Subcutaneous adipose tissue (tissue), 4 donors: ENCODE results near the gene CHCHD10. TPM values are rescaled to one million over a fixed set of nuclear protein-coding genes. Genes with fewer than 3 reads are reported as not detected.

Experiments
- total RNA-seq, 4 donors: library from RNA; depleted of rRNA; stranded (reverse); fragments of >200 nt; gene quantifications; one replicate each; pipeline ENCODE4 v1.1.0, GENCODE V29; 2016
- TF ChIP-seq, protein P1 (sequence below): fragments of 450-650 bp; IDR thresholded peaks from one replicate; pipeline ENCODE4 v1.5.1; 2016; ENCODE audit warnings: low read depth, mild to moderate bottlenecking, control low read depth, antibody characterized with exemption, moderate library complexity

Gene CHCHD10
- total RNA-seq, 4 donors from 2014 or later, result 9.3 to 84.6 (median 26.6) TPM

DNA sequence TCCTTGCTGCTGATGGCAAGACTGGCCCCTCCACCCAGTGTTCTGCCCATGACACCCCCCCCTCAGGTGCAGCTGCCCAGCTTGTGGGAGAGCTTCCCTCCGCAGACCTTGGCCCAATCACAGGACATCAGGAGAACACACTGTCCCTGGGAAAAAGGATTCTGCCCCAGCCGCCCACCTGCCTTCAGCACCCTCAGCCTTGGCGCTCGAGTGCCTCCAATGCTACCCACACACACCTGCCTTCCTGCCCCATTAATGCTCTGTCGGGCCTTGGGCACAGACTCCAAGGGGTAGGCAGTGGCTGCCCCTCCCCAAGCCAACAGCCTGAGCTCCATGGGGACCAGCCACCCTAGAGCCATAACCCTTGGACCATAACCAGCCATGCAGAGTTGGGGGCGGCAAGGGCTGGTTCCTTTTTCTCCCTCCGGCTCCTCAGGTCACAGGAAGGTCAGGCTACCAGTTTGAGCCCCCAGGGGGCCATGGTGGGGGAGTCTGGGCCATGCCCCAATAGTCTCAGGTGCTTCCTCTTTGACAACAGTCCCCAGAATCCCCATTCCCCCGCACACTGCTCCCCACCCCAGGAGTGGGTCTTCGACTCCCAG is 15.6 kb downstream of the CHCHD10 start:
- TF ChIP-seq, protein P1, sequence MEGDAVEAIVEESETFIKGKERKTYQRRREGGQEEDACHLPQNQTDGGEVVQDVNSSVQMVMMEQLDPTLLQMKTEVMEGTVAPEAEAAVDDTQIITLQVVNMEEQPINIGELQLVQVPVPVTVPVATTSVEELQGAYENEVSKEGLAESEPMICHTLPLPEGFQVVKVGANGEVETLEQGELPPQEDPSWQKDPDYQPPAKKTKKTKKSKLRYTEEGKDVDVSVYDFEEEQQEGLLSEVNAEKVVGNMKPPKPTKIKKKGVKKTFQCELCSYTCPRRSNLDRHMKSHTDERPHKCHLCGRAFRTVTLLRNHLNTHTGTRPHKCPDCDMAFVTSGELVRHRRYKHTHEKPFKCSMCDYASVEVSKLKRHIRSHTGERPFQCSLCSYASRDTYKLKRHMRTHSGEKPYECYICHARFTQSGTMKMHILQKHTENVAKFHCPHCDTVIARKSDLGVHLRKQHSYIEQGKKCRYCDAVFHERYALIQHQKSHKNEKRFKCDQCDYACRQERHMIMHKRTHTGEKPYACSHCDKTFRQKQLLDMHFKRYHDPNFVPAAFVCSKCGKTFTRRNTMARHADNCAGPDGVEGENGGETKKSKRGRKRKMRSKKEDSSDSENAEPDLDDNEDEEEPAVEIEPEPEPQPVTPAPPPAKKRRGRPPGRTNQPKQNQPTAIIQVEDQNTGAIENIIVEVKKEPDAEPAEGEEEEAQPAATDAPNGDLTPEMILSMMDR, result no peak

DNA sequence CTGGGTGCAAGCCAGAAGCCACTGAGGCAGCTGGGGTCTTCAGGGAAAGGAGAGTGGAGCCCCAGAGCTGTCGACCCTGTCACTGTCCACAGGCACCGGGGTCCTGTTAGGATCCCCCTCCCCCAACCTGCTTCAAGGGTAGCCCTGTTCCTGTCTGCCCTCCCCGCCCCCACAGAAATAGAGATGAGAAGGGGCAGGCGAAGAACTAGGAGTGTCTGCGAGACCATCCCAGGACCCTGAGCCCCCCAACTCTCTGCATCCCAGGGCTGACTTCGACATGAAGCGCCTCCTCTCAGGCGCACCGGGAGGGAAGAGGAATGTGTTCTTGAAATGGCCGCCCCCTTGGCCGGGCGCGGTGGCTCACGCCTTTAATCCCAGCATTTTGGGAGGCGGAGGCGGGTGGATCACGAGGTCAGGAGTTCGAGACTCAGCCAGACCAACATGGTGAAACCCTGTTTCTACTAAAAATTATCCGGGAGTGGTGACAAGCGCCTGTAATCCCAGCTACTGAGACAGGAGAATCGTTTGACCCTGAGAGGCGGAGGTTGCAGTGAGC is 16.3 kb downstream of the CHCHD10 start:
- TF ChIP-seq, protein P1, result no peak

DNA sequence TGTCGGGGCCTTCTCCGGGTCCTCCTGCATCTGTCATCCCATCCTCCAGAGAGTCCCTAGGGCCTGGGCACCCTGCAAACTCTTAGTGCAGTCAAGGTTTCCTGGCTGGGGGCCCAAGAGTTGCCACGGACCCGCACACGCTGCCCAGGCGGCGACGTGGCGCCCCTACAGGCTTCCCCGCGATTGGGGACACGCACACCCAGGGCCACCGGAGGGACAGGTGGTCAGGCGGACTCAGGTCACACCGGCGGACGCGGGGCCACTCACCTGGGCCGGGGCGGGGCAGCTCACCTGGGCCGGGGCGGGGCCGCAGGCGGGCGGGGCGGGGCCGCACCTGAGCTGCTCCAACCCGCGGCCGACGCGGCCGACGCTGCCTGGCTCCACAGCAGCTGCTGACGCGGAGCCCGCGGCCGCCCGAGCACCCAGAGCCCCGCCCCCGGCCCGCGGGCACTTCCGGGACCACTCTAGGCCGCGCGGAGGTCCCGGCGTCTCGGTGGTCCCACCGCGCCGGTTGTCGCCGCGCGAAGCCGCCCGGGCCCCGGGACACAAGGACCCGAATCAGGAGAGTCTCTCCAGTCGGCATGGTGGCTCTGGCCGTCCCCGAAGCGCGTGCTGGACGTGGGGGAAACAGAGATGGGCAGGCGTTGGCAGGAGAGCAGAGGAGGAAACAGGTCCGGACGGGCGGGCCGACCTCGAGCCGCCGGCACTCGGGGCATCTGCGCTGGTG is 16.9 kb downstream of the CHCHD10 start, which contains the start of gene ZNF70:
ZNF70 (minus strand) TSS at position 399 of the 727 bp plus-strand sequence. CDS start 5,972 bp downstream, outside the sequence.
- TF ChIP-seq, protein P1, result no peak

DNA sequence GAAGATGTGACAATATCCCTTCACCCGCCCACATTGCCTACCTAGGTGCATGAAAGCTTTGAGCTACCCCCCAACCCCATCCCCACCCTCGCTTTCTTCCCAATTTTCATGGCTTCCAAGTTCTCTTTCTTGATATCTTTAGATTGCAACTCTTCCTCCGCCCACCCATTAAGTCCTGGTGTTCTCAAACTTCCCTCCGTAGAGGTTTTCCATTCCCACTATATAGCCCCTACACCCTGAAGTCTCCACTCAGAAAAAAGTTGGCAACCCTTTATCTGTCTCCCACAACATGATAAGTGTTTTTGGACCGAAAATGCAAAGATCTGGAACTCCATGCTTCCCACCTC is 17.4 kb downstream of the CHCHD10 start:
- TF ChIP-seq, protein P1, result no peak

DNA sequence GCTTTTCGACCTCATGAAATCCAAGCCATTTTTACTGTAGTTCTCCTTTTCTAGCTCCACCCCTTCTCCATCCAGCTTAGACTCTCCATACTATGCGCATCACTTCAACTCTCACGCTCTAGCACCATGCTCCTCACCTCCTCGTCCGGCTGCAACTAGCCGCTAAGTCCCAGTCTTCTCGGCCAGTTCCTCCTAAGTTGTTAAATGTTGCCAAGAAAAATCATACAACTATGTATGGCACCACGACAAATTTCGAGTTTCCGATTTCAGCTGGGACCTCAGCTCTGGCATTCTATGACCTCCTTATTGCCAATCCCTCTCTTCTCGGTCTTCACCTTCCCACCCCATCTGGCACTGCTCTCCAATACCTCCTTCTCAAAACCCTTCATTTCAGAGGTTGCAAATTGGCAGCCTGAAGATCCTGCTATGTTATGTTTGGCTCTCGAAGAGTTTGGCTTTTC is 17.9 kb downstream of the CHCHD10 start:
- TF ChIP-seq, protein P1, result no peak

- TF ChIP-seq, protein P1, result no peak
These were observed 22.0 kb downstream of the CHCHD10 start for GRCh38 chr22:23745791-23746190.

- TF ChIP-seq, protein P1, result no peak
These were observed 23.3 kb downstream of the CHCHD10 start for GRCh38 chr22:23744485-23744884.
